ENCODE data around the gene KANK2. TPM values are rescaled to one million over a fixed set of nuclear protein-coding genes. Genes with fewer than 3 reads are reported as not detected.
"Not testable (repeated sequence)": the region's sequence is repeated elsewhere in the genome, so short reads cannot be mapped to it uniquely, and the experiment has no call there.

Gene KANK2
- total RNA-seq, 2 donors from 2014 or later = 647 to 689 TPM

- Histone ChIP-seq H3K4me3 (no peak overlapping the region), H3K36me3 (peaks cover 12% of the 10 kb centered on the region), H3K4me1 (ENCODE audit: control insufficient read depth in 1 of 2, low read depth in 2 of 2) (peaks cover 49 to 95% of the 10 kb centered on the region in 2 donors), H3K27me3 (replicated peaks; ENCODE audit: insufficient read depth) (no peaks in the 10 kb centered on the region), H3K27ac (peak overlapping the region; percentile 71 to 89), H3K9me3 (no peaks in the 10 kb centered on the region)
- ATAC-seq (ENCODE audit: insufficient number of reproducible peaks, low FRiP score, low read depth) (no peak), DNase-seq (ENCODE audit: low spot score) (no peak)
- TF ChIP-seq CTCF (IDR thresholded peaks at IDR 0.05) = no peak
Measured at GRCh38 chr19:11182994-11183393, 14.4 kb downstream of the KANK2 start.

GRCh38 chr19:11181488-11181887 is 15.9 kb downstream of the KANK2 start:
- Histone ChIP-seq H3K36me3 (peaks cover 22% of the 10 kb centered on the region), H3K9me3 (no peaks in the 10 kb centered on the region), H3K27me3 (replicated peaks; ENCODE audit: insufficient read depth) (no peaks in the 10 kb centered on the region), H3K4me3 (no peak overlapping the region), H3K4me1 (ENCODE audit: control insufficient read depth in 1 of 2, low read depth in 2 of 2) (peaks cover 40 to 80% of the 10 kb centered on the region in 2 donors), H3K27ac (peak overlapping the region; percentile 71 to 85)
- ATAC-seq (ENCODE audit: insufficient number of reproducible peaks, low FRiP score, low read depth) (no peak), DNase-seq (ENCODE audit: low spot score) (no peak)
- no peak for TF ChIP-seq CTCF (IDR thresholded peaks at IDR 0.05)

- not testable (repeated sequence) for H3K9me3 ChIP-seq; H3K27me3 ChIP-seq (replicated peaks; ENCODE audit: insufficient read depth); ATAC-seq (ENCODE audit: insufficient number of reproducible peaks, low FRiP score, low read depth); DNase-seq (ENCODE audit: low spot score)
- H3K36me3 ChIP-seq = peaks cover 27% of the 10 kb centered on the region
- peak overlapping the region; percentile 71 to 85 for H3K27ac ChIP-seq
- H3K4me1 ChIP-seq (ENCODE audit: control insufficient read depth in 1 of 2, low read depth in 2 of 2) = peaks cover 39 to 75% of the 10 kb centered on the region in 2 donors
- H3K4me3 ChIP-seq = peak overlapping the region; percentile 30
Measured at GRCh38 chr19:11180975-11181374, 16.4 kb downstream of the KANK2 start.

GRCh38 chr19:11180346-11180745 is 17.0 kb downstream of the KANK2 start:
- Histone ChIP-seq H3K27me3 (replicated peaks; ENCODE audit: insufficient read depth) (no peaks in the 10 kb centered on the region), H3K4me1 (ENCODE audit: control insufficient read depth in 1 of 2, low read depth in 2 of 2) (peaks cover 35 to 69% of the 10 kb centered on the region in 2 donors), H3K27ac (peak overlapping the region; percentile 69 to 85), H3K36me3 (peaks cover 34% of the 10 kb centered on the region), H3K4me3 (peak overlapping the region; percentile 30), H3K9me3 (no peaks in the 10 kb centered on the region)
- TF ChIP-seq CTCF (IDR thresholded peaks at IDR 0.05) = no peak
- DNase-seq (ENCODE audit: low spot score) (no peak), ATAC-seq (ENCODE audit: insufficient number of reproducible peaks, low FRiP score, low read depth) (peak; percentile 19)

GRCh38 chr19:11179716-11180297 is 17.5 kb downstream of the KANK2 start:
- TF ChIP-seq CTCF (IDR thresholded peaks at IDR 0.05) = no peak
- Histone ChIP-seq H3K27me3 (replicated peaks; ENCODE audit: insufficient read depth) (no peaks in the 10 kb centered on the region), H3K36me3 (peaks cover 37% of the 10 kb centered on the region), H3K9me3 (no peaks in the 10 kb centered on the region), H3K4me3 (no peak overlapping the region), H3K27ac (peak overlapping the region; percentile 69 to 85), H3K4me1 (ENCODE audit: control insufficient read depth in 1 of 2, low read depth in 2 of 2) (peaks cover 29 to 63% of the 10 kb centered on the region in 2 donors)
- DNase-seq (ENCODE audit: low spot score) = no peak
- no peak for ATAC-seq (ENCODE audit: insufficient number of reproducible peaks, low FRiP score, low read depth)

GRCh38 chr19:11179145-11179465 is 18.2 kb downstream of the KANK2 start:
- peaks cover 43% of the 10 kb centered on the region for H3K36me3 ChIP-seq
- peak overlapping the region; percentile 69 to 85 for H3K27ac ChIP-seq
- H3K9me3 ChIP-seq; H3K27me3 ChIP-seq (replicated peaks; ENCODE audit: insufficient read depth); ATAC-seq (ENCODE audit: insufficient number of reproducible peaks, low FRiP score, low read depth); DNase-seq (ENCODE audit: low spot score); H3K4me3 ChIP-seq: not testable (repeated sequence)
- H3K4me1 ChIP-seq (ENCODE audit: control insufficient read depth in 1 of 2, low read depth in 2 of 2) = peaks cover 22 to 56% of the 10 kb centered on the region in 2 donors

Measured in thoracic aorta (tissue), 2 donors.